Keratinocyte (primary cell): Measurements from ENCODE around the gene RIN3.

Experiments used
- EZH2 ChIP-seq: IDR thresholded peaks from one replicate; pipeline ENCODE4 v1.6.1; 2012; ENCODE audit warnings: inconsistent platforms, mild to moderate bottlenecking, low read length, moderate library complexity
- TF ChIP-seq, protein P1 (sequence below), 3 experiments: IDR thresholded peaks in 1 of 3; conservative IDR thresholded peaks in 1 of 3; optimal IDR thresholded peaks in 1 of 3; 2 replicates in 2 of 3; 3 replicates in 1 of 3; pipeline versions ENCODE3 to v1.5.1; 2011; ENCODE audit warnings: low read length in 3 of 3, mild to moderate bottlenecking in 3 of 3, moderate library complexity in 2 of 3, control low read depth in 1 of 3, inconsistent platforms in 1 of 3; ENCODE audit not compliant: insufficient read depth in 2 of 3; ENCODE audit errors: extremely low read depth in 1 of 3

DNA sequence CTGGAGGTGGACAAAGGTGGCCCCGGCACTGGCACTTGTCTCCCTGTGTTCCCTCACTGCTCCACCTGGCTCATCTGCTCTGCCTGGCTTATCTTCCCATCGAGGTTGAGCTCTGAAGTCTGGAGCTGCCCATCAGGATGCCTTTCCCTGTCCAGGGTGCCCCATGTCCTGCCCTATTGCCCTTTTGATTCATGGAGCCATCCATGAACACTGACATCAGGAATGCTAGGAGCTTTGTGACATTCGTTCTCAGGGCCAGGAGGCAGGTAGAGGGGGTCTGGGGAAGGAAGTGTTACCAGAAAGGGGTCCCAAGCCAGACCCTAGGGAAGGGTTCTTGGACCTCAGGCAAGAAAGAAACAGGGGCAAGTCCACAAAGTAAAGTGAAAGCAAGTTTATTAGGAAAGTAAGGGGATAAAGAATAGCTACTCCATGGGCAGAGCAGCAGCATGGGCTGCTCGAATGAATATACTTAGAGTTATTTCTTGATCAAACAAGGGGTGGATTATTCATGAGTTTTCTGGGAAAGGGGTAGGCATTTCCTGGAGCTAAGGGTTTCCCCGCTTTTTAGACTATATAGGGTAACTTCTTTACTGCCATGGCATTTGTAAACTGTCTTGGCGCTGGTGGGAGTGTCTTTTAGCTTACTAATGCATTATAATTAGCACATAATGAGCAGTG is 51.6 kb downstream of the RIN3 start:
- TF ChIP-seq, protein P1, sequence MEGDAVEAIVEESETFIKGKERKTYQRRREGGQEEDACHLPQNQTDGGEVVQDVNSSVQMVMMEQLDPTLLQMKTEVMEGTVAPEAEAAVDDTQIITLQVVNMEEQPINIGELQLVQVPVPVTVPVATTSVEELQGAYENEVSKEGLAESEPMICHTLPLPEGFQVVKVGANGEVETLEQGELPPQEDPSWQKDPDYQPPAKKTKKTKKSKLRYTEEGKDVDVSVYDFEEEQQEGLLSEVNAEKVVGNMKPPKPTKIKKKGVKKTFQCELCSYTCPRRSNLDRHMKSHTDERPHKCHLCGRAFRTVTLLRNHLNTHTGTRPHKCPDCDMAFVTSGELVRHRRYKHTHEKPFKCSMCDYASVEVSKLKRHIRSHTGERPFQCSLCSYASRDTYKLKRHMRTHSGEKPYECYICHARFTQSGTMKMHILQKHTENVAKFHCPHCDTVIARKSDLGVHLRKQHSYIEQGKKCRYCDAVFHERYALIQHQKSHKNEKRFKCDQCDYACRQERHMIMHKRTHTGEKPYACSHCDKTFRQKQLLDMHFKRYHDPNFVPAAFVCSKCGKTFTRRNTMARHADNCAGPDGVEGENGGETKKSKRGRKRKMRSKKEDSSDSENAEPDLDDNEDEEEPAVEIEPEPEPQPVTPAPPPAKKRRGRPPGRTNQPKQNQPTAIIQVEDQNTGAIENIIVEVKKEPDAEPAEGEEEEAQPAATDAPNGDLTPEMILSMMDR (optimal IDR thresholded peaks at IDR 0.05 in 1 of 3, IDR thresholded peaks at IDR 0.05 in 1 of 3, conservative IDR thresholded peaks at IDR 0.05 in 1 of 3; ENCODE audit: extremely low read depth in 1 of 3, insufficient read depth in 2 of 3, low read length in 3 of 3): no peak
- no peak for TF ChIP-seq EZH2
